Upper lobe of right lung (tissue), 1 donor: ENCODE measurements around the gene GPR183. TPM values are rescaled to one million over a fixed set of nuclear protein-coding genes. Genes with fewer than 3 reads are reported as not detected.

Experiments
- ATAC-seq: fragments of 200-7000 bp; cut with Tn5 transposase; one replicate; pipeline ENCODE4 v1.9.1; 2020; ENCODE audit warnings: mild to moderate bottlenecking, moderate library complexity
- DNase-seq: peaks from one replicate; pipeline ENCODE4 v3.0.0-alpha.2; 2020
- H3K27ac ChIP-seq: fragments of 200-600 bp; one replicate; pipeline ENCODE4 v1.8.0; 2022
- H3K27me3 ChIP-seq: fragments of 200-600 bp; one replicate; pipeline ENCODE4 v1.8.0; 2022; ENCODE audit warnings: mild to moderate bottlenecking
- H3K36me3 ChIP-seq: fragments of 200-600 bp; one replicate; pipeline ENCODE4 v1.8.0; 2022
- H3K4me1 ChIP-seq: fragments of 200-600 bp; one replicate; pipeline ENCODE4 v1.8.0; 2022
- H3K4me3 ChIP-seq: fragments of 200-600 bp; one replicate; pipeline ENCODE4 v1.8.0; 2022; ENCODE audit warnings: mild to moderate bottlenecking
- H3K9me3 ChIP-seq: fragments of 200-600 bp; one replicate; pipeline ENCODE4 v1.8.0; 2022
- CTCF ChIP-seq: fragments of 200-600 bp; IDR thresholded peaks from one replicate; pipeline ENCODE4 v1.8.0; 2022; ENCODE audit warnings: antibody characterized with exemption
- intact Hi-C: fragments of 100-400 bp; cut with DNase I; formaldehyde crosslinking; loops from one replicate; pipeline ENCODE4 v1.11.0; 2022
- total RNA-seq: library from RNA; stranded (reverse); fragmentation: NEBNext Ultra II Directional; extraction: Animal tissue kit (Norgen Biotek cat#: 25700); gene quantifications from one replicate; pipeline ENCODE4 v1.2.1, GENCODE V29; 2021
- donor health status: DM: no; HTN: yes; CAD: no; lungs with severe emphysema.

Gene GPR183
- total RNA-seq, 1 donor from 2014 or later, result 13.6 TPM

DNA sequence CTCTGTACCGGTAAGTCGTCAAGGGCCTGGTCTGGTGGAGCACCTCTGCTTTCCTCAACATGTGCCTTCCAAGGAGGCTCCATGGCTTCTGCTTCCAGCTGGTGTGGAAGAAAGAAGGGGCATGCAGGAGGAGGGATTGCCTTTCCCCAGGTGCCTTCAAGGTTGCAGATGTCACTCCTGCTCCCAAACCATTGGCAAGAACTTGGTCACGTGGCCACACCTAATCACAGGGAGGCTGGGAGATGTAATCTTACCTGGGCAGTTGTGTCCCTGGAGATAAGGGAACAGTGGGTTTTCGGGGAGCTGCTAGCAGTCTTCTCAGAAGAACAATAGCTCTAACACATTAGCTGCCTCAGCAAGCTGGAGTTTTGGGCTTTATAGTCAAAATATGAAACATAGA lies 39.3 kb downstream of the GPR183 start:
- intact Hi-C loops, result no loop called here
- Histone ChIP-seq H3K9me3 (no peaks in the 10 kb centered on the region), H3K27me3 (no peaks in the 10 kb centered on the region), H3K27ac (no peak overlapping the region), H3K4me3 (no peak overlapping the region), H3K36me3 (no peaks in the 10 kb centered on the region), H3K4me1 (no peaks in the 10 kb centered on the region)
- TF ChIP-seq CTCF, result no peak
- DNase-seq (no peak), ATAC-seq (no peak)

DNA sequence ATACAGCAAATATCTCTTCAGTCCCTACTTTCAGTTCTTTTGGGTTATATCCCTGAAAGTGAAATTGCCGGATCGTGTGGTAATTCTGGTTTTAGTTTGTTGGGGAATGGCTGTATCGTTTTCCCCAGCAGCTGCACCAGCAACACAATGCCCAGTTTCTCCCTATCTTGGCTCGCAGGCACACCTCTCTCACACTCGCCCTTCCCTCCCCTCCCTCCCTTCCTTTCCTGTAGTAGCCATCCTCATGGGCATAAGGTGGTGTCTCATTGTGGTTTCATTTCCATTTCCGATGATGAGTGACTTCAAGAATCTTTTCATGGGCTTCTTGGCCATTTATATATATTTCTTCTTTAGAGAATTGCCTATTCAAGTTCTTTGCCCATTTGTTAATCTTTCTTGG lies 40.4 kb downstream of the GPR183 start:
- TF ChIP-seq CTCF, result no peak
- Histone ChIP-seq H3K27me3 (no peaks in the 10 kb centered on the region), H3K4me1 (no peaks in the 10 kb centered on the region), H3K27ac (no peak overlapping the region), H3K36me3 (no peaks in the 10 kb centered on the region), H3K9me3 (no peaks in the 10 kb centered on the region), H3K4me3 (no peak overlapping the region)
- intact Hi-C loops, result no loop called here
- DNase-seq, result no peak
- no peak for ATAC-seq

DNA sequence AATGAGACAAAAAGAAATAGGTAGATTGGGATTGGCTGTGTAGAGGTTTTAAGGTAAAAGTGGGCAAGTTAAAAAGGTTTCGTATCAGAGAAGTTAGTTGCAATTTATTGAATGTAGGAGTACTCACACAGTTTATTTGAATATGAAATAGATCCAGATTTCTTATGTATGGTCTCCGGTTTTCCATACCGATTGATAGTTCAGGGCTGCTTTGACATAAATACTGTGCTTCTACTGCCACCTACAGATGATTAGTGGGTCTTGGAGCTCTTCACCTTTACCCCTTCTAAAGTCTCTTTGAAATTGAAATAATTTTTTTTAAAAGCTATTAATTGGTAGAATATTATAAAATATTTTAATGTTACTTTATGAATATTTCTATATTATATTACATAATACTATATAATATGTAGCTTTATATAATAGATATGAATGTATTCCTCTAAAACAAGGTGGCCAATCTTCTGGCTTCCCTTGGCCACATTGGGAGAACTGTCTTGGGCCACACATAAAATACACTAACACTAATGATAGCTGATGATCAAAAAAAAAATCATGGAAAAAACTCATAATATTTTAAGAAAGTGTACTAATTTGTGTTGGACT lies 41.3 kb downstream of the GPR183 start:
- Histone ChIP-seq H3K36me3 (no peaks in the 10 kb centered on the region), H3K27ac (no peak overlapping the region), H3K9me3 (no peaks in the 10 kb centered on the region), H3K4me1 (no peaks in the 10 kb centered on the region), H3K27me3 (no peaks in the 10 kb centered on the region), H3K4me3 (no peak overlapping the region)
- TF ChIP-seq CTCF, result peak; percentile 70
- no peak for DNase-seq
- ATAC-seq, result peak; percentile 75
- intact Hi-C loops, result no loop called here

GRCh38 chr13:99265162-99265800 lies 41.9 kb downstream of the GPR183 start:
- no peaks in the 10 kb centered on the region for H3K9me3 ChIP-seq
- no peaks in the 10 kb centered on the region for H3K36me3 ChIP-seq
- H3K27me3 ChIP-seq, result no peaks in the 10 kb centered on the region
- no peaks in the 10 kb centered on the region for H3K4me1 ChIP-seq
- no peak overlapping the region for H3K4me3 ChIP-seq
- ATAC-seq (no peak), DNase-seq (no peak)
- no peak for TF ChIP-seq CTCF
- no peak overlapping the region for H3K27ac ChIP-seq
- intact Hi-C loops, result no loop called here

DNA sequence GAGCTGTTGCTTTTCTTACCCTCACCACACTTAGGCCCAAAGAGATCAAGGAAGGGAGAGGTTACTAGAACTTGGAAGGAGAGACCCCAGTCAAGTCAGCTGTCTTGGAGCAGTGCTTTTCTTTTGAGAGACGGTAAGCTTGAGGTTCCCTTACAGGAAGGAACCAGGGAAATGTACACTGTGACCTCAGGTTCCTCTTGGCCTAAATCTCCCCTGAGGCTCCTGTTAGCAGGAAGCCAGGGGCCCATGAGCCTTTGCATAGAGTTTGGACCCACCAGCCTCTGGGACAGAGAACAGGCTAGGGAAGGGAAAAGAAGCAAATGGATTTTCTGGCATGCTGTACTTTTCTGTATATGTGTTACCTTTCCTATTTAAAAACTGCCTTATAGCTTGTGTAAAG lies 43.1 kb downstream of the GPR183 start:
- Histone ChIP-seq H3K36me3 (no peaks in the 10 kb centered on the region), H3K9me3 (no peaks in the 10 kb centered on the region), H3K4me3 (no peak overlapping the region), H3K27ac (no peak overlapping the region), H3K4me1 (no peaks in the 10 kb centered on the region), H3K27me3 (no peaks in the 10 kb centered on the region)
- intact Hi-C loops, result no loop called here
- DNase-seq (no peak), ATAC-seq (peak; percentile 25)
- no peak for TF ChIP-seq CTCF
